Activated naive CD4-positive, alpha-beta T cell treated with anti-CD3 and anti-CD28 coated beads, Interleukin-2, amount 50 U/mL, for 24 hours (primary cell): Measurements from ENCODE around the gene PDE6B.
"Not testable (repeated sequence)": the region's sequence is repeated elsewhere in the genome, so short reads cannot be mapped to it uniquely, and the experiment has no call there.

Source experiments
- H3K27ac Mint-ChIP-seq: one replicate; pipeline ENCODE4 v1.8.0; 2021; ENCODE audit warnings: mild to moderate bottlenecking, mixed read lengths
- H3K27me3 Mint-ChIP-seq: one replicate; pipeline ENCODE4 v1.8.0; 2021; ENCODE audit warnings: mixed read lengths
- H3K36me3 Mint-ChIP-seq: one replicate; pipeline ENCODE4 v1.8.0; 2021; ENCODE audit warnings: mixed read lengths
- H3K4me1 Mint-ChIP-seq: one replicate; pipeline ENCODE4 v1.8.0; 2021; ENCODE audit warnings: mixed read lengths
- H3K4me3 Mint-ChIP-seq: one replicate; pipeline ENCODE4 v1.8.0; 2021; ENCODE audit warnings: mild to moderate bottlenecking, mixed read lengths
- H3K9me3 Mint-ChIP-seq: one replicate; pipeline ENCODE4 v1.8.0; 2021; ENCODE audit warnings: mixed read lengths

Gene PDE6B

GRCh38 chr4:590313-590841 is 35.0 kb upstream of the PDE6B start:
- Mint-ChIP-seq H3K27me3 (peaks cover 32% of the 10 kb centered on the region), H3K36me3 (peaks cover 2% of the 10 kb centered on the region), H3K4me3 (no peak overlapping the region), H3K9me3 (peaks cover 8% of the 10 kb centered on the region), H3K27ac (no peak overlapping the region), H3K4me1 (no peaks in the 10 kb centered on the region)

DNA sequence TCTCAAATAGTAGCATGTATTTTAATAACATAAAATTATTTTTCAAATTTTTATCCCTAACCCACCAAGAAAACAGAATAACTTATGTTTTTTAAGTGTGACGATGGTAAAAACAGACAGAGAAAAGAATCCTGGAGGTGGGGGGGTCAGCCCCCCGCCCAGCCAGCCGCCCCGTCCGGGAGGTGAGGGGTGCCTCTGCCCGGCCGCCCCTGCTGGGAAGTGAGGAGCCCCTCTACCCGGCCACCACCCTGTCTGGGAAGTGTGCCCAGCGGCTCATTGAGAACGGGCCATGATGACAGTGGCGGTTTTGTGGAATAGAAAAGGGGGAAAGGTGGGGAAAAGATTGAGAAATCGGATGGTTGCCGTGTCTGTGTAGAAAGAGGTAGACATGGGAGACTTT is 33.2 kb upstream of the PDE6B start:
- H3K27ac Mint-ChIP-seq, H3K4me1 Mint-ChIP-seq, H3K4me3 Mint-ChIP-seq, H3K36me3 Mint-ChIP-seq, H3K9me3 Mint-ChIP-seq: not testable (repeated sequence)
- H3K27me3 Mint-ChIP-seq: peaks cover 29% of the 10 kb centered on the region

DNA sequence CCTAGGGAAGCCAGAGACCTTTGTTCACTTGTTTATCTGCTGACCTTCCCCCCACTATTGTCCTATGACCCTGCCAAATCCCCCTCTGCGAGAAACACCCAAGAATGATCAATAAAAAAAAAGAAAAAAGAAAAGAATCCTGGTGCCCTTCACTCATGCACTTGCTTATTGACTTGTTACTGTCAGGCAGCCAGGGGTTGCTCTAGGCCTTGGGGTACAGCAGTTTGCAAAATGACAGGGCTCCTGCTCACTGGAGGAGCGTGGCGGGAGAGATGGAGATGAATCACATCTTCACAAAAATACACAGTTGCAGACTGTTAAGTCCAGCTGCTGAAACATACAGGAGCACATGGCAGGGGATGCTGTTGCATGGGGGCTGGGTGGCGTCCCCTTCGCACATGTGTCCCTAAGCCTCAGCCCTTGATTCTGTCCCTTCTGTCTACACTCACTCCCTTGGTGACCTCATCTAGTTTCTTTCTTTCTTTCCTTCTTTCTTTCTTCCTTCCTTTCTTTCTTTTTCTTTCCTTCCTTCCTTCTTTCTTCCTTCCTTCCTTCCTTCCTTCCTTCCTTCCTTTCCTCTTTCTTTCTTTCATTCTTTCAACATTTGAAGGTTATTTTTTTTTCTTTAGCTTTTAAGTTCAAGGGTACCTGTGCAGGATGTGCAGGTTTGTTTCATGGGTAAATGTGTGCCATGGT is 32.4 kb upstream of the PDE6B start:
- Mint-ChIP-seq H3K36me3 (no peaks in the 10 kb centered on the region), H3K4me1 (no peaks in the 10 kb centered on the region), H3K9me3 (no peaks in the 10 kb centered on the region), H3K27me3 (peaks cover 30% of the 10 kb centered on the region), H3K27ac (no peak overlapping the region), H3K4me3 (no peak overlapping the region)

DNA sequence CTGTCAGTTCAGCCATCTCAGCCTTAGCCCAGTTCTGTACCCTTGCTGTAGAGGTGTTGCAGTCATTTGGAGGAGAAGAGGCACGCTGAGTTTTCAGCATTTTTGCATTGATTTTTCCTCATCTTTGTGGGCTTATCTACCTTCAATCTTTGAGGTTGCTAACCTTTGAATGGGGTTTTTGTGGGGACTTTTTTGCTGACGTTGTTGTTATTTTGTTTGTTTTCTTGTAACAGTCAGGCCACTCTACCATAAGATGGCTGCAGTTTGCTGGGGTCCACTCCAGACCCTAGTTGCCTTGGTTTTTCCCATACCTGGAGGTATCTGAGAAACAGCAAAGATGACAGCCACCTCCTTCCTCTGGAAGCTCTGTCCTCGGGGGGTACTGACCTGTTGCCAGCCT is 26.4 kb upstream of the PDE6B start:
- peaks cover 24% of the 10 kb centered on the region for H3K27me3 Mint-ChIP-seq
- peaks cover 8% of the 10 kb centered on the region for H3K4me1 Mint-ChIP-seq
- no peak overlapping the region for H3K4me3 Mint-ChIP-seq
- H3K9me3 Mint-ChIP-seq: no peaks in the 10 kb centered on the region
- no peak overlapping the region for H3K27ac Mint-ChIP-seq
- H3K36me3 Mint-ChIP-seq: no peaks in the 10 kb centered on the region

GRCh38 chr4:600166-600565 is 25.2 kb upstream of the PDE6B start:
- Mint-ChIP-seq H3K27me3 (peaks cover 22% of the 10 kb centered on the region), H3K9me3 (no peaks in the 10 kb centered on the region), H3K27ac (no peak overlapping the region), H3K4me1 (peaks cover 12% of the 10 kb centered on the region), H3K36me3 (no peaks in the 10 kb centered on the region), H3K4me3 (no peak overlapping the region)

GRCh38 chr4:600850-601515 is 24.4 kb upstream of the PDE6B start:
- no peak overlapping the region for H3K27ac Mint-ChIP-seq
- no peaks in the 10 kb centered on the region for H3K9me3 Mint-ChIP-seq
- H3K4me3 Mint-ChIP-seq: peak overlapping the region; percentile 20
- H3K27me3 Mint-ChIP-seq: peaks cover 19% of the 10 kb centered on the region
- H3K36me3 Mint-ChIP-seq: no peaks in the 10 kb centered on the region
- H3K4me1 Mint-ChIP-seq: peaks cover 12% of the 10 kb centered on the region

GRCh38 chr4:601612-602558 is 23.5 kb upstream of the PDE6B start:
- H3K27me3 Mint-ChIP-seq: peaks cover 14% of the 10 kb centered on the region
- no peaks in the 10 kb centered on the region for H3K36me3 Mint-ChIP-seq

GRCh38 chr4:602559-602942 is 22.8 kb upstream of the PDE6B start:
- H3K4me3 Mint-ChIP-seq: no peak overlapping the region
- H3K9me3 Mint-ChIP-seq: no peaks in the 10 kb centered on the region
- H3K27ac Mint-ChIP-seq: no peak overlapping the region
- peaks cover 12% of the 10 kb centered on the region for H3K4me1 Mint-ChIP-seq
- H3K27me3 Mint-ChIP-seq: peaks cover 12% of the 10 kb centered on the region
- H3K36me3 Mint-ChIP-seq: no peaks in the 10 kb centered on the region

More at GRCh38 chr4:601612-602558, 23.5 kb upstream of the PDE6B start:
- Mint-ChIP-seq H3K4me3 (no peak overlapping the region), H3K27ac (no peak overlapping the region), H3K9me3 (no peaks in the 10 kb centered on the region), H3K4me1 (peaks cover 12% of the 10 kb centered on the region)

- H3K9me3 Mint-ChIP-seq: no peaks in the 10 kb centered on the region
- H3K4me3 Mint-ChIP-seq: no peak overlapping the region
- no peak overlapping the region for H3K27ac Mint-ChIP-seq
- H3K4me1 Mint-ChIP-seq: peaks cover 12% of the 10 kb centered on the region
- peaks cover 6% of the 10 kb centered on the region for H3K27me3 Mint-ChIP-seq
- no peaks in the 10 kb centered on the region for H3K36me3 Mint-ChIP-seq
These were observed 21.2 kb upstream of the PDE6B start for GRCh38 chr4:604131-604530.

GRCh38 chr4:605702-606425 is 19.5 kb upstream of the PDE6B start:
- Mint-ChIP-seq H3K27me3 (peaks cover 7% of the 10 kb centered on the region), H3K4me3 (no peak overlapping the region), H3K9me3 (no peaks in the 10 kb centered on the region), H3K4me1 (peaks cover 12% of the 10 kb centered on the region), H3K27ac (no peak overlapping the region), H3K36me3 (no peaks in the 10 kb centered on the region)

DNA sequence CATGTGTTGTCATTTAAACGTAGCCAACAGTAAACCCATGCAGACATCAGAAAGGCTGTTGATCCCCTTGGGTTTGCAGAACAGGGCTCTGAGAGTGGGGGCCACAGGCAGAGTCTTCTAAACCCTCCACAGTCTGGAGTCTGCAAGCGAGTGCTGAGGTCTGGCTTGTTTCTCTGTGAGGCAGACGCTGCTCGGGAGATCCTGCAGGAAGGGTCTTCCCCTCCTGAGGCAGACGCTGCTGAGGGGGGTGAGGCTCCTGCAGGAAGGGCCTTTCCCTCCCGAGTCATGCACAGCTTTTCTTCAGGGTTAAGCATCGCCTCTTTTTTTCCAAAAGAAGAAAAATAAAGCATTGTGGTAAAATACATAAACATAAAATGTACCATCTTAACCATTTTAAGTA is 17.1 kb upstream of the PDE6B start:
- Mint-ChIP-seq H3K36me3 (no peaks in the 10 kb centered on the region), H3K4me3 (no peak overlapping the region), H3K27ac (no peak overlapping the region), H3K9me3 (no peaks in the 10 kb centered on the region), H3K4me1 (peaks cover 7% of the 10 kb centered on the region), H3K27me3 (peaks cover 5% of the 10 kb centered on the region)

DNA sequence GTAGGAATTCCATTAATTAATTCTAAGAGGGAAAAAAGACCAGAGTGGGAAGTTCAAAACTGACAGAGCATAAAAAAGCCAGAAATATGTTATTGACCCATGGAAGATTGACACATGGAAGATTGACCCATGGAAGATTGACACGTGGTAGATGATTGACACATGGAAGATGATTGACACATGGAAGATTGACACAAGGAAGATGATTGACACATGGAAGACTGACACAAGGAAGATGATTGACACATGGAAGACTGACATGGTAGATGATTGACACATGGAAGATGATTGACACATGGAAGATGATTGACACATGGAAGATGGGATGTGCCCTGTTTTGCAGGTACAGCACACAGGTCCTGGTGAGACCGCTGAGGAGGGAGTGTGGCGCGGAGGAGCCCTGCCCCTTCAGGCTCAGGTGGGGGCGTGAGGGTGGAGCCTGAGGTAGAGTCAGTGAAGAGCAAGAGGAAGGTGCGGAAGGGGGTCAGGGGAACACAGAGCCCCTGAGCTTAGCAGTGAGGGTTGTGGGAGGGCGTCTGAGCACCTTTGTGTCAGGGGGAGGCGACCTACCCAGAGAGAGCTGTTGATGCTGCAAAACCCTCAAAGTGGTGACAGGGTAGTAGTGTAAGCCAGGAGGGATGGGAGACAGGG is 15.8 kb upstream of the PDE6B start:
- H3K27me3 Mint-ChIP-seq: peaks cover 5% of the 10 kb centered on the region

DNA sequence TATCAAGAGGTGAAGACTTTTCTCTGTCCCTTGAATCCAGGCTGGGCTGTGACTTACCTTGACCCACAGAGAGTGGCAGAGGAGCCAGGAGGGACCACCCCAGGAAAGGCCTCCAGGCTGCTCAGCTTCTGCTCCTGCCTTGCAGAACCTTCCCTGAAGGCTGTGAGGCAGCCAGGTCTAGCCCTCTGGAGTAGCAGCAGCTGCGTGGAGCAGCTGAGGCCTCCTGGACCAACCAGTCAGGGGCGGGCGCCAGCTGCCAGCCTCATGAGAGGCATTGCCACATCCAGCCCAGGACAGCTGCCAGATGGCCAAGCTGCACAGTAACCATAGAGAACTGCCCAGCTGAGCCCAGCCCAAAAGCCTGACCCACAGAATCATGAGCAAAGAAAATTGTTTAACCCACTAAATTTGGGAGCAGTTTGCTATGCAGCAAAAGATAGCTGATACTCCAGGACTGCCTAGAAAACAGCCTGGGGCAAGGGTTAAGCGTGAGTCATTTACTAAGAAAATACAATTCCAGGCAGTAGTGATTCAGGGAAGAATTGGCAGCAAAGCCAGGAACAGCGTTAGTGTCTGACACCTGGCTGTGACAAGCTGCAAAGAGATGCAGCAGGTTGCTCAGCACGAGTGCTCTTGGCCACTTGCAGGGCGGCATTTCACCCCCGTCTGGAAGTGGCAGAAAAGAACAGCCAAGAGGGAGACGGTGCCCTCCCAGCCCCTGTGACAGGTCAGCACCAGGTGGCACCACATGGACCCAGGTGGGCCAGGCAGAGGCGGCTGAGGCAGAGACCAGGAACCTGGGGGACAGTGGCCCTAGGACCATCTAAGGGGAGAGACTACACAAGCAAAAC is 14.7 kb upstream of the PDE6B start:
- no peak overlapping the region for H3K27ac Mint-ChIP-seq
- H3K27me3 Mint-ChIP-seq: peaks cover 5% of the 10 kb centered on the region
- H3K4me1 Mint-ChIP-seq: no peaks in the 10 kb centered on the region
- H3K36me3 Mint-ChIP-seq: no peaks in the 10 kb centered on the region
- H3K4me3 Mint-ChIP-seq: no peak overlapping the region
- H3K9me3 Mint-ChIP-seq: no peaks in the 10 kb centered on the region

More for the DNA sequence above, 15.8 kb upstream of the PDE6B start:
- Mint-ChIP-seq H3K4me1 (no peaks in the 10 kb centered on the region), H3K27ac (no peak overlapping the region), H3K9me3 (no peaks in the 10 kb centered on the region), H3K4me3 (no peak overlapping the region), H3K36me3 (no peaks in the 10 kb centered on the region)
